Caco-2 (cell line): ENCODE results near the gene SH3BP1. TPM values are rescaled to one million over a fixed set of nuclear protein-coding genes. Genes with fewer than 3 reads are reported as not detected.

ENCODE experiments used
- BruUV-seq: library from RNA; stranded (reverse); fragments of 400-500 nt; replicated peaks from 2 replicates; lab custom pipeline; 2021; lab: Mats Ljungman, UMichigan
- CTCF ChIA-PET: fragments of 300-600 bp; sonication (Branson Sonifier 250); formaldehyde crosslinking; loops from one replicate; lab custom pipeline; 2022; ENCODE audit warnings: antibody characterized with exemption; lab: Charles Lee
- POLR2A ChIA-PET: fragments of 300-600 bp; sonication (Branson Sonifier 250); formaldehyde crosslinking; loops from one replicate; lab custom pipeline; 2022; ENCODE audit warnings: antibody characterized with exemption; lab: Charles Lee
- DNase-seq, 2 experiments: peaks; one replicate each; pipeline versions ENCODE4 v3.0.0 to v3.0.0-alpha.2; 2020 to 2022
- H3K27me3 ChIP-seq: replicated peaks from 2 replicates; pipeline ENCODE4 v1.6.0; 2011; ENCODE audit warnings: low read length; ENCODE audit not compliant: control insufficient read depth, insufficient read depth
- H3K36me3 ChIP-seq: 2 replicates; pipeline ENCODE4 v1.5.1; 2011; ENCODE audit warnings: low read length; ENCODE audit not compliant: control insufficient read depth, insufficient read depth
- H3K4me1 ChIP-seq: fragments of 250-450 bp; sonication (Bioruptor Pico); 2 replicates; pipeline ENCODE4 v1.5.1; 2020; ENCODE audit warnings: mild to moderate bottlenecking
- H3K4me3 ChIP-seq: 2 replicates; pipeline ENCODE4 v1.5.1; 2011; ENCODE audit warnings: low read depth, mild to moderate bottlenecking, control low read depth, low read length
- H3K9me3 ChIP-seq: fragments of 250-450 bp; sonication (Bioruptor Pico); 2 replicates; pipeline ENCODE4 v1.5.1; 2020; ENCODE audit warnings: mild to moderate bottlenecking, moderate library complexity
- H3K27ac Mint-ChIP-seq: one replicate; pipeline ENCODE4 v1.8.0; 2022; ENCODE audit warnings: mixed read lengths; ENCODE audit not compliant: unreplicated experiment
- H3K27me3 Mint-ChIP-seq: one replicate; pipeline ENCODE4 v1.8.0; 2022; ENCODE audit warnings: mixed read lengths; ENCODE audit not compliant: insufficient read depth, unreplicated experiment
- H3K36me3 Mint-ChIP-seq: one replicate; pipeline ENCODE4 v1.8.0; 2022; ENCODE audit warnings: mild to moderate bottlenecking, mixed read lengths; ENCODE audit not compliant: insufficient read depth, unreplicated experiment
- H3K4me1 Mint-ChIP-seq: one replicate; pipeline ENCODE4 v1.8.0; 2022; ENCODE audit warnings: low read depth, mixed read lengths; ENCODE audit not compliant: unreplicated experiment
- H3K4me3 Mint-ChIP-seq: one replicate; pipeline ENCODE4 v1.8.0; 2022; ENCODE audit warnings: mild to moderate bottlenecking, moderate library complexity, mixed read lengths; ENCODE audit not compliant: unreplicated experiment
- H3K9me3 Mint-ChIP-seq: one replicate; pipeline ENCODE4 v1.8.0; 2022; ENCODE audit warnings: mixed read lengths; ENCODE audit not compliant: unreplicated experiment
- intact Hi-C: fragments of 100-400 bp; cut with micrococcal nuclease; formaldehyde crosslinking; loops from one replicate; pipeline ENCODE4 v1.10.0; 2022; ENCODE audit not compliant: unreplicated experiment
- total RNA-seq: library from RNA; stranded (reverse); gene quantifications from 2 replicates; pipeline ENCODE4 v1.2.3, GENCODE V29; 2022
- TF ChIP-seq, protein P1 (sequence below), 2 experiments: fragments of 200-600 bp in 1 of 2; IDR thresholded peaks; 1 replicate in 1 of 2; 2 replicates in 1 of 2; pipeline versions ENCODE4 v1.5.1 to v1.8.0; 2011 to 2022; ENCODE audit warnings: antibody characterized with exemption in 1 of 2, control low read depth in 1 of 2, inconsistent platforms in 1 of 2, low read depth in 1 of 2, low read length in 1 of 2, mild to moderate bottlenecking in 1 of 2, moderate library complexity in 1 of 2; ENCODE audit not compliant: insufficient read depth in 1 of 2, severe bottlenecking in 1 of 2, unreplicated experiment in 1 of 2

The SH3BP1 gene
- total RNA-seq, 1 experiment from 2014 or later: 19.8 TPM

- DNase-seq: no peak
- H3K9me3 Mint-ChIP-seq: no peaks in the 10 kb centered on the region
- peaks cover 12% of the 10 kb centered on the region for H3K4me1 Mint-ChIP-seq
- H3K36me3 ChIP-seq: no peaks in the 10 kb centered on the region; the same call in 1 of the 2 replicates
- no peaks in the 10 kb centered on the region for H3K27me3 ChIP-seq
- H3K4me3 ChIP-seq: no peak overlapping the region
- no TSS peak for BruUV-seq
- ChIA-PET POLR2A (no interaction called here), CTCF (interaction anchor here (0.6 to 1.8 kb wide), 2 partner anchors 22 to 34 kb away, joined by 3 to 4 read pairs; partner anchors contain the start of gene PDXP)
- no peaks in the 10 kb centered on the region for H3K27me3 Mint-ChIP-seq
- peaks cover 35% of the 10 kb centered on the region for H3K4me1 ChIP-seq
- H3K36me3 Mint-ChIP-seq: peaks cover 4% of the 10 kb centered on the region
- no peak overlapping the region for H3K4me3 Mint-ChIP-seq
- no peak overlapping the region for H3K27ac Mint-ChIP-seq
- no peaks in the 10 kb centered on the region for H3K9me3 ChIP-seq
- intact Hi-C loops: no loop called here
- TF ChIP-seq, protein P1, sequence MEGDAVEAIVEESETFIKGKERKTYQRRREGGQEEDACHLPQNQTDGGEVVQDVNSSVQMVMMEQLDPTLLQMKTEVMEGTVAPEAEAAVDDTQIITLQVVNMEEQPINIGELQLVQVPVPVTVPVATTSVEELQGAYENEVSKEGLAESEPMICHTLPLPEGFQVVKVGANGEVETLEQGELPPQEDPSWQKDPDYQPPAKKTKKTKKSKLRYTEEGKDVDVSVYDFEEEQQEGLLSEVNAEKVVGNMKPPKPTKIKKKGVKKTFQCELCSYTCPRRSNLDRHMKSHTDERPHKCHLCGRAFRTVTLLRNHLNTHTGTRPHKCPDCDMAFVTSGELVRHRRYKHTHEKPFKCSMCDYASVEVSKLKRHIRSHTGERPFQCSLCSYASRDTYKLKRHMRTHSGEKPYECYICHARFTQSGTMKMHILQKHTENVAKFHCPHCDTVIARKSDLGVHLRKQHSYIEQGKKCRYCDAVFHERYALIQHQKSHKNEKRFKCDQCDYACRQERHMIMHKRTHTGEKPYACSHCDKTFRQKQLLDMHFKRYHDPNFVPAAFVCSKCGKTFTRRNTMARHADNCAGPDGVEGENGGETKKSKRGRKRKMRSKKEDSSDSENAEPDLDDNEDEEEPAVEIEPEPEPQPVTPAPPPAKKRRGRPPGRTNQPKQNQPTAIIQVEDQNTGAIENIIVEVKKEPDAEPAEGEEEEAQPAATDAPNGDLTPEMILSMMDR (IDR thresholded peaks at IDR 0.05; ENCODE audit: insufficient read depth in 1 of 2, low read depth in 1 of 2, low read length in 1 of 2, severe bottlenecking in 1 of 2, unreplicated experiment in 1 of 2): peak in 1 of 2 experiments; percentile 32
Observed at GRCh38 chr22:37636186-37636948, 3.1 kb upstream of the SH3BP1 start.

DNA sequence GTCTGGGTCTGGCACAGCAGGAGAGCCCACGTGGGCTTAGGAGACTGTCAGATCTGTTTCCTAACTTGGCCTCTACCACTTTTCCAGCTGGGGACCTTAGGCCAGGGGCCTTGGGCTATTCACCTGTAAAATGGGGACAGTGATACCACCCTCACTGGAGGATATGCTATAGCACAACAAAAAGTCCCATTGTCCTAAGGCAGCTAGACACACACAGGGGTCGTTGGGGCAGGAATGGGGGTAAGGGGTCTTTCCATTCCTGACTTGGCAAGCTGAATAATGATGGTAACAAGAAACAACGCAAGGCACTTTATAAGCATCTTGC is 2.6 kb upstream of the SH3BP1 start:
- Histone ChIP-seq H3K36me3 (no peaks in the 10 kb centered on the region; the same call in 1 of the 2 replicates), H3K4me1 (peaks cover 30% of the 10 kb centered on the region), H3K27me3 (no peaks in the 10 kb centered on the region), H3K4me3 (no peak overlapping the region), H3K9me3 (no peaks in the 10 kb centered on the region)
- POLR2A ChIA-PET: no interaction called here
- no peaks in the 10 kb centered on the region for H3K9me3 Mint-ChIP-seq
- CTCF ChIA-PET: interaction anchor here (0.5 to 1.8 kb wide), 3 partner anchors 21 to 34 kb away, joined by 3 to 6 read pairs (median 4); partner anchors contain the start of gene PDXP
- no peak overlapping the region for H3K4me3 Mint-ChIP-seq
- no peak for DNase-seq
- intact Hi-C loops: no loop called here
- H3K27me3 Mint-ChIP-seq: no peaks in the 10 kb centered on the region
- TF ChIP-seq, protein P1 (IDR thresholded peaks at IDR 0.05; ENCODE audit: insufficient read depth in 1 of 2, low read depth in 1 of 2, low read length in 1 of 2, severe bottlenecking in 1 of 2, unreplicated experiment in 1 of 2): no peak
- no TSS peak for BruUV-seq
- peaks cover 4% of the 10 kb centered on the region for H3K36me3 Mint-ChIP-seq
- peaks cover 9% of the 10 kb centered on the region for H3K4me1 Mint-ChIP-seq
- no peak overlapping the region for H3K27ac Mint-ChIP-seq

GRCh38 chr22:37638391-37639069 is 939 bp upstream of the SH3BP1 start:
- no peaks in the 10 kb centered on the region for H3K27me3 Mint-ChIP-seq
- peaks cover 30% of the 10 kb centered on the region for H3K4me1 ChIP-seq
- H3K27ac Mint-ChIP-seq: peak overlapping the region; percentile 76
- TF ChIP-seq, protein P1 (IDR thresholded peaks at IDR 0.05; ENCODE audit: insufficient read depth in 1 of 2, low read depth in 1 of 2, low read length in 1 of 2, severe bottlenecking in 1 of 2, unreplicated experiment in 1 of 2): no peak
- intact Hi-C loops: no loop called here
- H3K4me1 Mint-ChIP-seq: peaks cover 11% of the 10 kb centered on the region
- POLR2A ChIA-PET: no interaction called here
- H3K4me3 ChIP-seq: peak overlapping the region; percentile 78; the same call in 1 of the 2 replicates
- no peak for DNase-seq
- peaks cover 12% of the 10 kb centered on the region for H3K36me3 Mint-ChIP-seq
- no peaks in the 10 kb centered on the region; the same call in 1 of the 2 replicates for H3K36me3 ChIP-seq
- no peaks in the 10 kb centered on the region for H3K9me3 Mint-ChIP-seq
- peak overlapping the region; percentile 75 for H3K4me3 Mint-ChIP-seq
- BruUV-seq: no TSS peak
- CTCF ChIA-PET: interaction anchor here (0.6 to 1.0 kb wide), 3 partner anchors 20 to 181 kb away, joined by 3 read pairs; partner anchors contain the start of gene PDXP
- H3K9me3 ChIP-seq: no peaks in the 10 kb centered on the region
- no peaks in the 10 kb centered on the region for H3K27me3 ChIP-seq
